Erythroblast (primary cell): Measurements from ENCODE around the gene CDHR3.

ENCODE experiments used
- GATA1 ChIP-seq: IDR thresholded peaks from 2 replicates; pipeline ENCODE4 v1.6.1; 2011; ENCODE audit warnings: low read depth, mild to moderate bottlenecking, control low read depth, low read length, moderate library complexity
- POLR2A ChIP-seq: IDR thresholded peaks from 2 replicates; pipeline ENCODE4 v1.6.1; 2011; ENCODE audit warnings: mild to moderate bottlenecking, low read length

DNA sequence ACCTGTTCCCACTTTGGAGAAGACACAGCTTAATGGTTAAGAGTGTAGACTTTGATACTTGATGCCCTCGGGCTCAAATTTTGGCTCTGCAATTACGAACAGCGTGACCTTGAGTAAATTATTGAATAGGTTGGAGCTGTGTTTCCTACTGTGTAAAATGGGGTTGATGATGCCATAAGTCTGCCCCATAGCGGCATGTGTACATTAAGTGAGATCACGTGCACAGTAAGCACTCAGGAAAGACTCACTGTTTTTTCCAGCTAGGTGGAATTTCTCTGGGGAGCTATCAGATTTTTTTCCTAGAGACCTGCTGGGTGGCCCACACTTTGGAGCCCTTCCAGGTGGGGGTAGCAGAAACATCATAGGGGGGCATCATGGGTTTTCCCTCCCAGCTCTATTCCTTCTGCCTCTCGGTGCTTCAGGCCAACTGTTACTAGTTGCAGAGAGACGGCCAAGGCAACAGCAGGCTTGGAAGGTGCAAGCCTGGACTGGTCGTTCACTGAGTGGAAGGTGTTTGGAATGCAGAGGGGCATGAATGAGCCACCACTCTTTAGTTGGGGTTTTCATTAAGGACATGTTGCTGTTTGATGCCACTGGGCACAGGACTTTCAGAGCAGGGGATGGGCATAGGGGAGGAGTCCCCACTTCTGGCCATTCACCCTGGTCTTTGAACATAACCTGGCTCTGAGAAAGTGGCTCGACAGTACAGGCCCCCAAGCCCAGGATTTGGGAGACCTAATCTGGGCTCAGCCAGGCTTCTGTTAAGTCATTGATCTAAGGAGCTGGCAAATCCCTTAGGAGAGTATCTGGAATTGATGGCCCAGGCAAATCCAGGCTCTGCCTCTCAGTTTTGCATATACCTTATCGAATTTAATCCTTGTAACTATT is 85.0 kb downstream of the CDHR3 start:
- TF ChIP-seq POLR2A (no peak), GATA1 (no peak)
